CD4-positive, alpha-beta T cell (primary cell): ENCODE results near the gene ALDOC. TPM values are rescaled to one million over a fixed set of nuclear protein-coding genes. Genes with fewer than 3 reads are reported as not detected.

Source experiments
- ATAC-seq: fragments of 200-7000 bp; cut with Tn5 transposase; one replicate; pipeline ENCODE4 v1.10.0; 2022; ENCODE audit warnings: mild to moderate bottlenecking; ENCODE audit not compliant: poor library complexity
- CTCF ChIA-PET: fragments of 350-600 bp; sonication (Branson Sonifier 250); formaldehyde crosslinking; loops from one replicate; lab custom pipeline; 2021; ENCODE audit warnings: antibody characterized with exemption, inconsistent platforms; lab: Charles Lee
- POLR2A ChIA-PET: fragments of 350-600 bp; sonication (Branson Sonifier 250); formaldehyde crosslinking; loops from one replicate; lab custom pipeline; 2021; ENCODE audit warnings: antibody characterized with exemption, inconsistent platforms; lab: Charles Lee
- DNase-seq, 14 experiments: peaks; one replicate each; pipeline ENCODE4 v3.0.0-alpha.2; 2013 to 2020; ENCODE audit warnings: mixed read lengths in 2 of 14
- H3K27ac ChIP-seq, 2 donors: one replicate each; pipeline versions ENCODE4 v1.5.1 to v1.7.0; 2013; ENCODE audit warnings: low read length in 2 of 2, low read depth in 1 of 2, mild to moderate bottlenecking in 1 of 2
- H3K27me3 ChIP-seq, 2 experiments: 1 replicate in 1 of 2; 2 replicates in 1 of 2; pipeline versions ENCODE4 v1.6.1 to v1.7.0; 2013; ENCODE audit warnings: low read length in 2 of 2, control low read depth in 1 of 2, mild to moderate bottlenecking in 1 of 2, moderate library complexity in 1 of 2; ENCODE audit not compliant: insufficient read depth in 2 of 2, control insufficient read depth in 1 of 2
- H3K36me3 ChIP-seq: one replicate; pipeline ENCODE4 v1.6.1; 2013; ENCODE audit warnings: low read length, control low read depth; ENCODE audit not compliant: insufficient read depth
- H3K4me1 ChIP-seq: one replicate; pipeline ENCODE4 v1.6.1; 2013; ENCODE audit warnings: low read length, control low read depth; ENCODE audit not compliant: insufficient read depth
- H3K4me3 ChIP-seq: one replicate; pipeline ENCODE4 v1.5.1; 2013; ENCODE audit warnings: mild to moderate bottlenecking, low read length, moderate library complexity
- H3K9me3 ChIP-seq, 2 experiments: 1 replicate in 1 of 2; 2 replicates in 1 of 2; pipeline versions ENCODE4 v1.6.1 to v1.7.0; 2013; ENCODE audit warnings: low read length in 2 of 2, mild to moderate bottlenecking in 2 of 2, control low read depth in 1 of 2, moderate library complexity in 1 of 2; ENCODE audit not compliant: control insufficient read depth in 1 of 2, insufficient read depth in 1 of 2
- H3K27ac Mint-ChIP-seq: one replicate; pipeline ENCODE4 v1.8.0; 2020; ENCODE audit warnings: mixed read lengths
- H3K27me3 Mint-ChIP-seq: one replicate; pipeline ENCODE4 v1.8.0; 2021; ENCODE audit warnings: mixed read lengths
- H3K36me3 Mint-ChIP-seq: one replicate; pipeline ENCODE4 v1.8.0; 2021; ENCODE audit warnings: low read depth, mixed read lengths
- H3K4me1 Mint-ChIP-seq: one replicate; pipeline ENCODE4 v1.8.0; 2021; ENCODE audit warnings: low read depth, mixed read lengths
- H3K4me3 Mint-ChIP-seq: one replicate; pipeline ENCODE4 v1.8.0; 2020; ENCODE audit warnings: mild to moderate bottlenecking, mixed read lengths
- H3K9me3 Mint-ChIP-seq: one replicate; pipeline ENCODE4 v1.8.0; 2020; ENCODE audit warnings: mixed read lengths
- CTCF ChIP-seq: fragments of 200-600 bp; IDR thresholded peaks from one replicate; pipeline ENCODE4 v1.8.0; 2022; ENCODE audit warnings: antibody characterized with exemption, mild to moderate bottlenecking
- intact Hi-C, 2 experiments: fragments of 100-400 bp; cut with DNase I in 1 of 2; cut with micrococcal nuclease in 1 of 2; formaldehyde crosslinking; loops; one replicate each; pipeline versions ENCODE4 v1.15.1 to v1.9.0; 2023 to 2025; cut with DNase I, micrococcal nuclease
- total RNA-seq, 174 experiments: library from RNA in 2 of 174; stranded (reverse) in 2 of 174; gene quantifications; one replicate each; pipeline ENCODE4 v1.2.3 and lab custom pipeline; 2021 to 2026

The ALDOC gene
- total RNA-seq, 2 experiments from 2014 or later: 21.8 to 22.7 TPM

DNA sequence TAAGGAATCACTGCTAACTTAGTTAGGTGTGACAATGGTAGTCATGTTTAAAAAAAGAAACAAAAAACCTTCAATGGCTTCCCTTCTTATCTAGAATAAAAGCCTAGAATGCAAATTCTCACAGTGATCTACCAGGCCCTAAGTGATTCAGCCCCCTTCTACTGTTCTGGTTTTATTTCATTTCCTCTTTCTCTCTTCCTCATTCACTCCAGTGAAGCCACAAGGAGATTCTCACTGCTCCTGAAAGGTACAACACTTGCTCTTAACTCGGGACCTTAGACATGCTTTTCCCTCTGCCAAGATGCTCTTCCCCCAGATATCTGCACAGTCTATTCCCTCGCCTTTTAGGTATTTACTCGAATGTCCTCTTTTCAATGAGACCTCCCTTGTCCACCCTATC, 9.1 kb downstream of the ALDOC start:
- Histone ChIP-seq H3K27me3 (no peaks in the 10 kb centered on the region), H3K27ac (no peak overlapping the region), H3K36me3 (peaks cover 19% of the 10 kb centered on the region), H3K4me3 (no peak overlapping the region), H3K4me1 (peaks cover 42% of the 10 kb centered on the region), H3K9me3 (no peaks in the 10 kb centered on the region)
- intact Hi-C loops: no loop called here
- CTCF ChIA-PET: no interaction called here
- TF ChIP-seq CTCF: no peak
- Mint-ChIP-seq H3K27ac (peak overlapping the region; percentile 21), H3K4me1 (peaks cover 57% of the 10 kb centered on the region), H3K27me3 (no peaks in the 10 kb centered on the region), H3K4me3 (peak overlapping the region; percentile 18), H3K36me3 (peaks cover 67% of the 10 kb centered on the region), H3K9me3 (no peaks in the 10 kb centered on the region)
- ATAC-seq (no peak), DNase-seq (peak in 1 of 14 experiments; percentile 21)
- POLR2A ChIA-PET: no interaction called here

GRCh38 chr17:28563475-28563874, 13.2 kb downstream of the ALDOC start:
- peaks cover 10% of the 10 kb centered on the region for H3K4me1 ChIP-seq
- Mint-ChIP-seq H3K27ac (no peak overlapping the region), H3K27me3 (no peaks in the 10 kb centered on the region), H3K9me3 (no peaks in the 10 kb centered on the region), H3K36me3 (peaks cover 74% of the 10 kb centered on the region), H3K4me3 (no peak overlapping the region), H3K4me1 (peaks cover 23% of the 10 kb centered on the region)
- H3K9me3 ChIP-seq: no peaks in the 10 kb centered on the region
- H3K4me3 ChIP-seq: no peak overlapping the region
- no peaks in the 10 kb centered on the region for H3K27me3 ChIP-seq
- no peak overlapping the region for H3K27ac ChIP-seq
- DNase-seq: no peak
- CTCF ChIA-PET: no interaction called here
- TF ChIP-seq CTCF: no peak
- H3K36me3 ChIP-seq: peaks cover 54% of the 10 kb centered on the region
- ATAC-seq: no peak
- POLR2A ChIA-PET: interaction anchor here (2.8 kb wide), 1 partner anchor 8 kb away, joined by 13 read pairs; the partner anchor contains the start of gene PIGS
- intact Hi-C loops: no loop called here

DNA sequence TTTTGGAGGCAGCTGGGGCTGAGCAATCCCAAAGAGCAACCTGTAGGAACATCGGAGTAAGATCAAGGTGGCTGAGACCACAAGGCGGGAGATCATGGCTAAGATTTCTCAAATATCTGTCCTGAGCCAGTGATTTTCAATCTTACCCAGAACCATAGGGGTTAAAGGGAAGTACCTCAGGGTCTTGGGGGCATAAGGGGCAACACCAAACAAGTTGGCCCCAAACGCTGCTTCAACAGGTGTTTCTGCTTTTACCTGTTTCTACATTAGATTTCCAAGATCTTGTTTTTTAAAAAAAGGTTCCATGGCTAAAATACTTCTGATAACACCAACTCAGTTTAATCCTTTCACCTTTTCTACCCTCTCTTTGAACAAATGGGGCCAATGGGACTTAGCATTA, 21.7 kb downstream of the ALDOC start:
- Histone ChIP-seq H3K27ac (no peak overlapping the region), H3K4me3 (no peak overlapping the region), H3K4me1 (peaks cover 28% of the 10 kb centered on the region), H3K36me3 (peaks cover 68% of the 10 kb centered on the region), H3K27me3 (no peaks in the 10 kb centered on the region), H3K9me3 (no peaks in the 10 kb centered on the region)
- peak; percentile 3 for TF ChIP-seq CTCF
- POLR2A ChIA-PET: interaction anchor here (0.6 kb wide), 1 partner anchor 16 kb away, joined by 3 read pairs; no protein-coding TSS in a partner anchor
- CTCF ChIA-PET: no interaction called here
- Mint-ChIP-seq H3K27me3 (no peaks in the 10 kb centered on the region), H3K36me3 (peaks cover 77% of the 10 kb centered on the region), H3K4me1 (peaks cover 26% of the 10 kb centered on the region), H3K4me3 (peak overlapping the region; percentile 6), H3K9me3 (no peaks in the 10 kb centered on the region), H3K27ac (no peak overlapping the region)
- intact Hi-C loops: no loop called here
- ATAC-seq: no peak
- no peak for DNase-seq
